Suppressor macrophage (primary cell): ENCODE measurements around the gene CSRP3.

ENCODE experiments used
- DNase-seq, 4 experiments: peaks; one replicate each; pipeline ENCODE4 v3.0.0-alpha.2; 2020 to 2022

CSRP3 gene

GRCh38 chr11:19225123-19225522 is 23.3 kb upstream of the CSRP3 start:
- no peak for DNase-seq

DNA sequence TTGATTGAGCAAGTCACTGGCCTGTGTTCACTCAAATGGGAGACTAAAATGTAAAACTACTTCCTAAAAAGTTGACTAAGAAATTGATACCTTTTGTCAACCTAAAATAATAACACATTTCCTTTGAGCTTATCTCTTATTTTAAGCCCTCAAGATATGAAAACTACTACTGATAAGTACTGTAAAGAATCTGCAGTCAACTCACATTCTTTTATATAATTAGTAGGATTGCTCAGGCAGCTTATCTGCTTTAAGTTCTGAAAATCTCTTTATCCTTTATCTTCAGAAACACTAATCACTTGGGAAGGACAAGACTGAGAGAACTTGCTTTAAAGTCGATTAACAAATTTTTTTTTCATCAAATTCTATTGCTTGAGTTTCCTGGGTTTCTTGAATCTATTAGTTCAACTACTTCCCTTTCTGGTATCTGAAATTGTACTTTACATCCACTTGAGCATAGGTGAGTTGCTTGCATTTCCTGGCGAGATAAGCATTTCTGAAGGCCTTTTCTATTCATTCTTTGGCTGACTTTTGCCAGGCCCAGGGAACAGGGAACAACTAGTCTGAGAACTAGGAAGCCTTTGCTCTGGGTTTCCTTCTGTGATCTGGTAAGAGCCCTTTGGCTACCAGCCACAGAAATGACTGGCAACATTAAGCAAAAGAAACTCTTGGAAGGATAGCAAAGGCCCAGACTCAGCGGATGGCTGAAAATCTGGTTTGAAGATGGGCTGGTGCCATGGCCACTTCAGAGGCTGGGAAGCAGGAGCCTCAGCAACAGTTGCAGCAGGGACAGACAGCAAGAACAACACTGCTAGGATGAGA is 19.3 kb upstream of the CSRP3 start:
- DNase-seq = no peak

GRCh38 chr11:19218786-19219460 is 17.1 kb upstream of the CSRP3 start:
- DNase-seq = no peak

DNA sequence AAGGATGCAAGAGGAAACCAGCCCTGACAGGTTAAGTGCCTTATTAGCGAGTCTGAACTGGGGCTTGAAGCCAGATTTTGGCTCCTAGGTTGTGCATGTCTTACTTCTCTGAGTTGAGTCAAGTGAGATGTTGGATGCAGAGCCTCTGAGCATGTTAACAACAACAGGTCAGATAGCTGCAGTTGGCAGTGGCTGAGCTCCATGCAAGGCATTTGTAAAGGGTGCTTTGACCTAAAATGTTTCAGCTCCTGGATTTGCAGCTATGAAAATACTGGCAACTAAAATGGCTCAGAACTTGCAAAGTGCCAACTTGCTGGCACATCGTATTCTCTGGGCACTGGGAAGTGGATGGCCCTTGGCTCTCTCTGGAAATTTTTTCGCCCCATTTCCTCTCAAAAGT is 16.4 kb upstream of the CSRP3 start:
- no peak for DNase-seq

GRCh38 chr11:19216709-19217374 is 15.1 kb upstream of the CSRP3 start:
- no peak for DNase-seq

DNA sequence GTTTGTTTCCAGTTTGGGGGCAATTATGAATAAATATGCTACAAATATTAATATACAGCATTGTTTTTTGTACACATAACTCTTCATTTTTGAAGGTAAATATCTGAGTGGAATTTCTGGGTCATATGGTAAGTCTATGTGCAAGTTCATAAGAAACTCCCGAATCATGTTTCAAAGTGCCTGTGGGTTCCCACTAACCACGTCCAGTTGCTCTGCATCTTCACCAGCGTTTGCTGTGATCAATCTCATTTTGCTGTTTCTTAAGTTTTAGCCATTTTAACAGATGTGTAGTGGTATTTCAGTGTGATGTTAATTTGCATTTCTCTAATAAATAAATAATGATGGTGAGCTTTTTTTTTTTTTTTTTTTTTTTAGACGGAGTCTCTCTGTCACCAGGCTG is 14.2 kb upstream of the CSRP3 start:
- no peak for DNase-seq

- no peak for DNase-seq
Measured at GRCh38 chr11:19209617-19210370, 8.0 kb upstream of the CSRP3 start.

DNA sequence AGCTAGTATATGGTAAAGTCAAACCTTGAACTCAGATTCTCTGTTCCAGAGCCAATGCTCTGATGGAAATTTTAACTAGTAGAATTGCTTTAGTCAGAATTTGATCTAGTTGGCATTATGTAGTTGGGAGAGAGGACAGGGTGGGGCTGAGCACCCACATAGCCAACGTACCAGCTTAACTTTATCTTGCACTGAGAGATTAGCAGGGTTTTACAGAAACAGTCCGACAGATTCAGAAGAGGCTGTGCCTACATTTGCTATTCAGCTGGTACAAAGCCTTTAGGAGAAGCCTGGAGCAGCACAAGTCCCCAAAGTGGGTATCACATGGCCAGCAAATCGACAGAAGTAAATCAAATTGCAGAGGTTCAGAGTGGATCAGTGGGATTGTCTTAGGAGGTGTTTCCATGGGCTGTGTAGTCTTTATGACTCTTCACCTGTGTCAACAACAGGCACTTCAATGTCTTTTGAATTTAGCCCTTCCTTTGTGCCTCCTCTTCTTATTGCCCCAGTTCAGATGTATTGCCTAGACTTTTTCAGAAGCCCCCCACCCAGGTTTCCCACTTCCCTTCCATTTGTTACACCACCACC is 7.3 kb upstream of the CSRP3 start:
- DNase-seq = no peak

DNA sequence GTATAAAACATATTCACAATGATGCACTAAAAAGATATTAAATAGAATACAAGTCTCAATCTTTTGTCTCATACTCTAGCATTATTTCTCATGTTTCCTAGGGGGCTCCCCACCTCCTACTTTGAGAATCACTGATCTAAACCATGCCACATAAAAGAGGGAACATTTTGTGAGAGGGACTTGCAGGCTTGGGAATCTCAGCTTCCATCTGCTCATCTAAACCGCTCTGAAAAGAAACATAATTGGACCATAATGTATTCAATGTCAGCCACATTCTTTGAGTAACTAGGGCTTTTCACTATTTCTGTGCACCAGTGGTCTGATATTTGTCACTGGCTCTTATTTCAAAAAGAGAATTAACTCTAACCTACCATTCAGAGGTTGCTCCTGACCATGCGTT is 6.4 kb upstream of the CSRP3 start:
- no peak for DNase-seq

- no peak for DNase-seq
Measured at GRCh38 chr11:19204836-19205235, 3.1 kb upstream of the CSRP3 start.

GRCh38 chr11:19200410-19201201 is 1.2 kb downstream of the CSRP3 start:
- DNase-seq = peak in 3 of 4 experiments; percentile 35 to 41 (median 36)

GRCh38 chr11:19199771-19200170 is 2.0 kb downstream of the CSRP3 start:
- no peak for DNase-seq

- DNase-seq = no peak
Measured at GRCh38 chr11:19199048-19199447, 2.7 kb downstream of the CSRP3 start.

DNA sequence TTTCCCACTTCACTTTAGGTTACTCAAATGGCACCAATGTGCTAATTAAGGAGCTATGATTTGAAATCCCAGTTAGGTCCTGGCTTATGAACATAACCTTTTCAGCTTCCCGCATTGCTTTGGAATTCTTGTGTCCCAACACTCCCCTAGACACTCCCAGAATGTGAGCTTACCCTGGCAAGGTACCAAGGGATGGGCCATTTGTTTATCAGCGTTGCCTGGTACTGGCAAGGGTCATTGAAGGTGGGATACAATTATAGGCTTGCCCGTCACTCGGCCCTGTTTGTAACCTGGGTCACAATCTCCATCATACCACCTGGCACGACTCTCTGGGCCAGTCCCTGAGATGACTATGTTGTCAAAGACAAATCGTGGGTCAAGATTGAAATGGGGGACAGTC is 5.4 kb downstream of the CSRP3 start:
- DNase-seq = no peak

DNA sequence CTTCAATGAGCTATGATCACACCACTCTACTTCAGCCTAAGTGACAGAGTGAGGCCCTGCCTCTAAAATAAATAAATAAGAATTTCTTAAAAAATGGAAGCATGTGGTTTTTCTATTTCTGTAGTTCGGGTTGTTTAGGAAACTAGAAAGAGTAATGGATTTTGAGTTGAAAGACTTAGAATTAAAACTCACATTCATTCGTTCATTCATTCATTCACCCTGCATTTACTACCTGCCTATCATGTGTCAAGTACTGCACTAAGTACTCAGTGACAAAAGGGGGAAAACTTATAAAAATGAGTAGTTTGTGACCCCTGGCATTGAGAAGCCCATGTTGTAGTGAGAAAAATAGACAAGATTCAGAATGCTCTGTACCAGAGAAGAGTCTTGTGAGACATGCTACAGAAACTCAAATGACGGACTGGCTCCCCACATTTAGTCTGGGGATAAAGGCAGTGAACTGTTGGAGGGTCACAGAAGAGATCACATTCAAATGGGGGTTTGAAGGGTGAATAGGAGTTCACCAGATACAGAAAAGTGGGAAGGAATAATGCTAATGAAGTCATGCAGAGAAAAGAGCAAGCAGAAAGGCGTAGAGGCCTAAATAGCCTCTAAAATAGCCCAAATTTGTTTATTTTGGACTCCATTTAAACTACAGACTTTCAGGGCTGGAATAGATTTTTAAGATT is 7.0 kb downstream of the CSRP3 start:
- DNase-seq = no peak

DNA sequence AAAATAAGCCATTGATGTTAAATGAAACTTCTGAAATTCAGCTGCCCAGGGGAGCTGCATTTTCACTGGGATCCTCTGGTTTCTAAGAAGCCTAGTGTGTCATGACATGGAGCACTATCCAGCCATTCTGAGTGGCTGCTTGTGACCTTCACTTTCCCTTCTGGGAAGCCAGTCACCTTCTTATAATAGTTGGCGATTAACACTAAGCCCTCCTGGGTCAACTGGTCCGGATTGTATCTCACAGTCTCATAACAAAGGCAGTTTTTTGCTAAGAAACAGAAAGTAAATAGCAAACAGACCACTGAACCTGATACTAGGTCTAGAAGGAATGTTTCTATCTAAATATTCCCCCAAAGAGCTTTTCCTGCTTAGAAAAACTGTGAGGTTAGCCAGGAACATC is 7.9 kb downstream of the CSRP3 start:
- DNase-seq = no peak

GRCh38 chr11:19191530-19192169 is 10.1 kb downstream of the CSRP3 start:
- DNase-seq = no peak

GRCh38 chr11:19187833-19188258 is 13.9 kb downstream of the CSRP3 start:
- no peak for DNase-seq

- peak in 1 of 4 experiments; percentile 13 for DNase-seq
Measured at GRCh38 chr11:19187114-19187832, 14.5 kb downstream of the CSRP3 start.
